Stimulated activated CD8-positive, alpha-beta memory T cell treated with anti-CD3 and anti-CD28 coated beads, Interleukin-12 subunit alpha, Interleukin-12 subunit beta, amount 100 ng/mL, for 4 hours (primary cell): ENCODE measurements around the gene ANKK1.

Source experiments
- DNase-seq: peaks from one replicate; pipeline ENCODE4 v3.0.0-alpha.2; 2020; ENCODE audit warnings: low read depth

Gene ANKK1

DNA sequence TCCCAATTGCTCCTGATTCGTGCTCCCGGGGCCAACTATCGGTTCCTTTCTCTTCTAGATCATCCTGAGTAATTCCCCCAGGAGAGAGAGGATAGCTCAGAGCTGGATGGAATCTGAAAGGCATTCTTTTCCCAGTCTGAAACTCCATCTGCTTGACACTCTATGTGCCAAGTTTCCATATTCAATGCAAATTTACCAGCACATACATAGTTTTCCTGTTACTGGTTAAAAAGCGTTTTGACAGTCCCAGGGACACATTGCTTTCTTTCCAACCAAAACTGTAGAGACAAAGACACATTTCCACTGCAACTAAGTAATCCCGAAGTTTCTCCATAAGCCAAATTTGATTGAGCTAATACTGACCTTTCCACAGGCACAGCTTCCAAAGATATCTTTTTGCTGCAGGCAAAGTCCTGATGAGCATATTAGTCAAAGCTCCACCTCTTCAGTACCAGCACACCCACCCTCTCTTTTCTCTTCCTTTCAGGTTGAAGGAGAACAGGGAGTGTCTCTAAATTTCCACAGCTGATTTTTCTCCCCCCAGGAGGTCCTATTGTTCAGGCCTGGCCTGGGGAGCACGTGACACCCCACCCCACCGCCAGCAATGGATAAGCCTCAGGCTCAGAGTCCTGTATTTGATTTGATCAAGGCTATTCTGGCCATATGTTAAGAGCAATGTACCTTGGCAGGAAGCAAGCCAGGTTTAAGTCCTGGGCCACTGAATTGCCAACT, 9.7 kb upstream of the ANKK1 start:
- DNase-seq: no peak

DNA sequence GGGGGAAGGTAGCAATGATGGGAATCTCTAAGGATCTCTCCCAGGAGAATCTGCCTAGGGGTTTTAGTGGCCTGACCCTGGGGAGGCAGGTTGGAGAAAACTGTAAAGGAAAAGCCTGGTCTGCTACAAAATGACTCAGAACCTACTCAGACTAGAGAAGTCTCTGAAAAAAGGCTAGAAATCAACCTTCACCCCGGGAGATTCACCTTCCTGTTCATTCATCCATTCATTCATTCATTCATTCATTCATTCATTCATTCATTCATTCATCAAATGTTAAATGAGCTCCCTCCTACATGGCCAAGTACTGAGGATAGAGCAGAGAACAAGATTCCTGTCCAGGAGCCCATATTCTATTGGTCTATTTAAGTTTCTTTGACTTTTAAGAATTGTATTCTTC, 8.9 kb upstream of the ANKK1 start:
- DNase-seq: no peak

DNA sequence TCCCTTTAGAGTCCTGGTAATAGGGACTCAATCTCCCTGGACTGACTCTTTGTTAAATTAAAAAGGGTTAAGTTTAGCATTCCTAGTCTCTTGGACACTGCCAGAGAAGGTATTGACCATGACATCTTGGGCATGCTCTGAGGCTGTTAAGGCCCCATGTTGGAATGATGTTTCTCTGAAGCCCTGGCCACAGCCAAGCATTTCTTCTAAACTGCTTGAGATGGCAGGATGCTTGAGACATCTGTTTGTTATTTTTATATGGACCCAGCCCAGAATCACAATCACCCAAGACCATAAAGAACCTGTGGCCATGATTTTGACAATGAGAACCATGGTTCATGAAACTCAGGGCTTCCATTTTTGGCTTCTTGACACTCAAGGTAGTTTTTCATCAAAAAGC, 5.5 kb upstream of the ANKK1 start:
- DNase-seq: no peak

DNA sequence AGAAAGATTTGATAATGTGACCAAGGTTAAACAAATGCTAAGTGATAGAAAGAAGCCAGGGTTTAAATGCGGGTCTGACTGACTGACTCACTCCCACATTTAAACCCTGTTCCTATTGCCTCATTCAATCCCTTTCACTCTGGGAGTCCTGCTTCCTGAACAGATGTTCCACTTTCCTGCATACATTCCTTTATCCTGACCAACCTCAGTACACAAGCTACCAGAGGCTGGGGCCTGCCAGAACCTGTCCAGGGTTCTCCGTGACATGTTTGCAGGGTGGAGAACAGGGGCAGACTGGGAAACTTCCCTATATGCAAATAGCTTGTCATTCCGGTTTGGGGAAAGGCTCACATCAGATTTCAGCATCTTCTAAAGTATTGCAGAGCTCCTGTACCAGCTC, 3.0 kb upstream of the ANKK1 start:
- DNase-seq: no peak

DNA sequence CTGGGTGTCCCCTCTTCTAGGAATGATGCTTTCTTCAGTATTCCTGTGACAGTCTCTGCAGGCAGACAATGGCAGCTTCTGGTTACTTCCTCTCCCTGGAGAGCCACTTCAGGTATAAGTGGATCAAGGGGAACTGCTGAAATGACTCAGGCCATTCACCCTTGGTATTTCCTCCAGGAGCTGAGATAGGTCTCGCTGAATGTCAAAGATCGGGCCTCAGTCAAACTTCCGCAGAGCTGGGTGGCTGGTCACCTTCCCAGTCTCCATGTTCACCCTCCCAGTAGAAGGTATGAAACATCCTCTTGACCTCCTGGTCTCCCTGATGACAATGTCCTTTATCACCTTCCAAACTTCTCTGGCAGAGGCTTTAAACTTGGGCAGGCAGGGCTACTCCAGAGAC, 1.8 kb upstream of the ANKK1 start:
- DNase-seq: no peak

DNA sequence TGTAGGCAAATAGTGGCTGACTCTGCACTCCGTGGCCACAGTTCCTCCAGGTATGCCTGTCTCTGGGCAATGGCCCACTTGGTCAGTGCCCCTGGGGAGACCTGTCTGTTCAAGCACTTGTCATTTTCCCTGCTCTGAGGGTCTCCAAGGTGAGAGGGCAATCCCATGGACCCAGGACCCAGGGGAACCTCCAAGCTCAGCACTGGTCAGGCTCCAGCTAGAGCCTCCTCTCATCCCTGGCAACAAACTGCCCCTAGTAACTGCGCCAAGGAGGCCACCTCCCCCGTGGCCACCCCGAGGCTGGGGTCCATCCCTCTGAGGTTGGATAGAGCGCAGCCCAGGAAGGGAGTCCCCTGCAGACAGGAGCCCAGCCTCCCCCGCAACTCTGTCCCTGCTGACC, 713 bp upstream of the ANKK1 start:
- DNase-seq: no peak

DNA sequence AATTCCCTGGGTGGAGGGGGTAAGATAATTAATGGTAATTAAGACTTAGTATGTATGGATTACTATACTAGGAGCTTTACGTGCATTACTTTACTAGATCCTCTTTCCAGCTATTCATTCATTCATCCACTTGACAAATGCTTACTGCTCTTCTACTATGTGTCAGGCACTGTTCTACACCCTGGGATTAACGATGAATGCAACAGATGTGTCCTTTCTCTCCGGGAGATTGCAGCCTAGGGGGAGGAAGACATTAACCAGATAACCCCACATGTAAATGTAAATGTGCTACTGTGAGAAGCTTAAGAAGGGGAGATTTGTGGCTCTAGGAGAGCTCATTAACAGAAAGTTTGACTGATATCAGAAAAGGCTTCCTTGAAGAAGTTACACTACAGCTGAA, 1.7 kb downstream of the ANKK1 start:
- no peak for DNase-seq

DNA sequence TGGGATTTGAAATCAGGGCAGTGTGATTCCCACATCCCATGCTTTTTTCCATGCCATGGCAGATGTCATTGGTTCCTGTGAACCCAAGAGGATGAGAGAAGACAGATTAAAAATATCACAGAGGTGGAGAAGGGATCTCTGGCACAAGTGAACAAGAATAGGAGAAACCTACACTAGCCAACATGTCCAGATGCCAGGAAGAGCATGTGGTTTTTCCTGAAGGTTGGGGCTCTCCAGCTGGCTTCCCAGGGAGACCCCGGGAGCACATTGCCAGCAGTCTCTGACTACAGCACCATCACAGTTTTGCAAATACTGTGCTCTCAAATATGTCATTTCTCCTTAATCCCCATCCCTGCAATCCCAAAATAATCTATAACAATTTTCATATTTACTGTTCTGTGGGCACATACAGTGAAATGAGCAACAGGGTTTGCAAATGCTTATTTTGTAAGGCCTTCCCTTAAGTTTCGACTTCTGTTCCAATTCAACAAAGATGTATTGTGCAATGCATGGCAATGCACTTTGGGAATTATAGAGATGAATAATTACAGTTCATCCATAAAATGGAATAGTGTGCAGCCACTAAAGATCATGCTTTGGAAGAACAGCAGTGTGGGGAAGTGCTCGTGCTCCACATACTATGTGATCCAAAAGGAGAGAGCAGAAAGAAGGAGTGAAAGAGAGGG, 4.8 kb downstream of the ANKK1 start:
- DNase-seq: no peak

DNA sequence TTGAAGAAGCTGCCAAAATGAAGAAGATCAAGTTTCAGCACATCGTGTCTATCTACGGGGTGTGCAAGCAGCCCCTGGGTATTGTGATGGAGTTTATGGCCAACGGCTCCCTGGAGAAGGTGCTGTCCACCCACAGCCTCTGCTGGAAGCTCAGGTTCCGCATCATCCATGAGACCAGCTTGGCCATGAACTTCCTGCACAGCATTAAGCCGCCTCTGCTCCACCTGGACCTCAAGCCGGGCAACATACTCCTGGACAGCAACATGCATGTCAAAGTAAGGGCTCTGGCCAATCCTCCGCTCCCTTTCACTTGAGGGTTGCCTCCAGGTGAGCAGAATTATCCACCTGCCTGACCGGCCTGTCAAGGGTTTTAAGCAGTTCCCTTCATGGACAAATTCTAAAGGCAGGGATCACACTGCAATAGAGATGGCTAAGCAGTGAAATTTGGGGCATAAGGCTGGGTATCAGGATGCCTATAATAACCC, 6.0 kb downstream of the ANKK1 start:
- DNase-seq: no peak

DNA sequence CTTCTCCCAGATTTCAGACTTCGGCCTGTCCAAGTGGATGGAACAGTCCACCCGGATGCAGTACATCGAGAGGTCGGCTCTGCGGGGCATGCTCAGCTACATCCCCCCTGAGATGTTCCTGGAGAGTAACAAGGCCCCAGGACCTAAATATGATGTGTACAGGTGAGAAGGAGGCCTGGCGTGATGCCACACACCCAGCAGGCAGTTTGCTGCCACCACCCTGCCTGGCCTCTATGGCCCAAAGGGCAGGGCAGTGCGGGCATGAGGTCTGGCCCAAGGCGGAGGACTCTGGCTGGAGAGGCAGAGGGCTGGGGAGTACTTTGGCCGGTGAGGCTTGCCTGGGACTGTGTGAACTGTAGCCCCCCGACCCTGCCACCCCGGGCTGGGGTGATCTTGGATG, 7.3 kb downstream of the ANKK1 start:
- no peak for DNase-seq

DNA sequence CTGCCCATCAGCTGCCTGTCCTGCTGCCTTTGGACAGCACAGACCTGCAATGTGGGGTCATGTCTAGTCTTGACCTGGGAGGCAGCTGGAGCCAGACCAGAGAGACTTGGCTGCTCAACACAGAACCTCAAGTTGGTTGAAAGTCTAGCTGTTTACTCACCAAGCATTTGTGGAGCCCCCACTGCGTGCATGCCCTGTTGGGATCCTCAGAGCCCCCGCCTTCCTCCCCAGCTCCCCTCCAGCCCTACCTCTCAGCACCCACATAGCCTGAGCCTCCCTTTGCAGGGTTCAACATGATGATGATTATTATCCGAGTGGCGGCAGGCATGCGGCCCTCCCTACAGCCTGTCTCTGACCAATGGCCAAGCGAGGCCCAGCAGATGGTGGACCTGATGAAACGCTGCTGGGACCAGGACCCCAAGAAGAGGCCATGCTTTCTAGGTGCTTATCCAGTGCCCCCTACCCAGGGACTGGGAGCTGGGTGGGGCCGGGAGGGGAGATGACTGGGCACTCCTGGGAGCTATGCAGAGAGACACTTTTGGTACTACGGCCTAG, 8.3 kb downstream of the ANKK1 start:
- DNase-seq: no peak

DNA sequence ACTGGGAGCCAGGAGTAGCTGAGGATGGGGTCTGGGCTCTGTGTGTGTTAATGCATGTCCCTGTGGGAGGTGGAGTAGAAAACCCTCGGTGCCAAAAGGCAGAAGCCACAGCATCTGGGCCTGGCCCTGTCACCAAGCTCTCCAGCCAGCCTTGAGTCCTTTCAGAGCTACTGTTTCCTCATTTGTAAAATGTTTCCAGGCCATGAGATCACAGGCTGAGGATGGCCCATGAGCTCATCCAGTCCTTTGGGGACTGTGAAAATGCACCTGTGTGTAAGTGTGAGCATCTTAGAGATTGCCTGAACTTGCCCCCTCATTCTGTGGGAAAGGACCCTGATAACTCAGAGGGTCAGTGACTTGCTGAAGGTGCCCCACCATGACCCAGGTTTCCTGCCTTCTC, 9.1 kb downstream of the ANKK1 start:
- DNase-seq: no peak

DNA sequence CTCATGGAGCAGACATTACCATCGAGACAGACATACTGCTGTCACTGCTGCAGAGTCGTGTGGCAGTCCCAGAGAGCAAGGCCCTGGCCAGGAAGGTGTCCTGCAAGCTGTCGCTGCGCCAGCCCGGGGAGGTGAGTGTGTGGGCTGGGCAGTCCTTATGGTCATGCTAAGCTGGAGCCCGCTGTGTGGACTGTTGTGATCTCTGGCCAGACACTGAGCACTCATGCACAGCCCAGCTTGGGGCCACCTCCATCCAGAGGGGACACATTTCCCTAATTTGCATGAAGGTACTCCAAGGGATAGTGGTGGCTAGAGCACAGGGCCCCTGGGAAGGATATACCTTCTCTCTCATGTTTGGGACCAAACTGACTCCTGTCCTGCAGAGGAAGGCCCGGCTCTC, 9.6 kb downstream of the ANKK1 start:
- no peak for DNase-seq

DNA sequence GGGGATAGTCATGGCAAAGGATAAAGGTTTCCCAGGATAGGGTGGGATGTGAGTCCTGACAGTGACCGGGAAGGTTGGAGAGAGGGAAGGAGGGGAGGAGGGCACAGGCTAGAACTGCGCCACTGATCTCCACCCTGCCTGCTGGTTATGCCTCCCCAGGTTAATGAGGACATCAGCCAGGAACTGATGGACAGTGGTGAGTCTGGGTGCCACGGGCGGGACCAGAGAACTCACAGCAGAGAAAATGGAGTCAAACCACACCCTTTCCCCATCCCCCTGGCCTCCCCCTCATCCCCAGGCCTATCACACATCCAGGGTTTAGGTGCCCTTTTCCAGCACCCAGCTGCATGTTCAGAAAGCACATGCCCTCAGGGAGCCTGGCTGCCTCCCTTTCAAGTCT, 10.2 kb downstream of the ANKK1 start:
- no peak for DNase-seq

DNA sequence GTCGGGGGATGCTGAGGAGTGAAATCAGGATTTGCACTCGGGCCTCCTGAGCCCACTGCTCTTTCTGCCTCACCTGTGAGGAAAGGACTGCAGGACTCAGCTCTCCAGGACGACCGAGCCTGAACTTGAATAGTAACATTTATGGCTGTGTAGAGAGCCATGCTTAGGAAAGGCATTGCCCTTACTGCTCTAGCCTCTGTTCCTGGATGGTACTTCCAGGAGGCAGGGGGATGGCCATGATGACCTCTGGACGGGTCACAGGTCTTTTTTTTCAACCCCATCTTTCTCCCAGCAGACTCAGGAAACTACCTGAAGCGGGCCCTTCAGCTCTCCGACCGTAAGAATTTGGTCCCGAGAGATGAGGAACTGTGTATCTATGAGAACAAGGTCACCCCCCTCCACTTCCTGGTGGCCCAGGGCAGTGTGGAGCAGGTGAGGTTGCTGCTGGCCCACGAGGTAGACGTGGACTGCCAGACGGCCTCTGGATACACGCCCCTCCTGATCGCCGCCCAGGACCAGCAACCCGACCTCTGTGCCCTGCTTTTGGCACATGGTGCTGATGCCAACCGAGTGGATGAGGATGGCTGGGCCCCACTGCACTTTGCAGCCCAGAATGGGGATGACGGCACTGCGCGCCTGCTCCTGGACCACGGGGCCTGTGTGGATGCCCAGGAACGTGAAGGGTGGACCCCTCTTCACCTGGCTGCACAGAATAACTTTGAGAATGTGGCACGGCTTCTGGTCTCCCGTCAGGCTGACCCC, 11.3 kb downstream of the ANKK1 start:
- DNase-seq: no peak

DNA sequence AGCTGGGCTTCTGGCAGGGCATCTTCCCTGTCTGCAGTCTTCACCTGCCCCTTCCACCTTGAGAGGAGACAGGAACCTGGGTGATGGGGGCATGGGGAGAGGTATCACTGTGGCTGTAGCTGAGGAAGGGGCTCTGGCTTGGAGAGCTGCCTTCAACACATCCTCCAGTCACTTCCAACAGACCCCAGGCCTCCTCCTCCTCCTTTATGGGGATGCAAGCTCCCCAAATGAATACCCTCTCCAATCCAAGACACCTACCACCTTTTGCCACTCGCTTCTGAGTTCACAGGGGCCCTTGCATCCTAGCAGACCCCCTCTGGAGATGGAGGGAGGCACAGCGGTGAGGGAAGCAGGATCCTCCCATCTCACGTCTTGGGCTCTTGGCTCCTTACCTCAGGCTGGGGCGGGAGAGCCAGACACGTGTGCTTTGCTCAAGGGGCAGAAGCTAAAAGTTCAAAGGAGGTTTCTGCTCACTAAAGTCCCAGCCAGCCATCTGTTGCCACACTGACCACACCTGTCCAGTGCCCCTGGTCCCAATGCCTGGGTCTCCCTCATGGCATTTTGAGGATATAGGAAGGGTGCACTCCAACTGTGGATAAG, 13.2 kb downstream of the ANKK1 start:
- DNase-seq: no peak

DNA sequence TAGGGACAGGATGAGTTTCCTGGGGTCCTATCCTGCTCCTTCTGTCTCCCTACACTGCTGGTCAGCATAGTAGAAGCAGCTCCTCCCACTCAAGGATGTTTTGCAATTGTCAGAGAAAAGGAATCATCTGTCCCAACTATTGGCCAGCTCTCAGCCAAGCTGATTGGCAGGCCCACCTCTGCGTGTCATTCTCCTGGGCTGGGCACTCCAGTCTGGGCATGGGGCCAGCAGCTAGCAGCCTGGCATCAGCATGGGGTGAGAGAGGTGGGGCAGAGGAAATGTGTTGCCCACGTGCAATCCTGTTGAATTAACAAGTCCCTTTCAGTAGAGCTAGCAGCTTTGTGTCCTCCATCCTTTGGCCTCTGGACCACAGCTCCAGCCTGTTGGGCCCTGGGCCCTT, 14.1 kb downstream of the ANKK1 start:
- no peak for DNase-seq

DNA sequence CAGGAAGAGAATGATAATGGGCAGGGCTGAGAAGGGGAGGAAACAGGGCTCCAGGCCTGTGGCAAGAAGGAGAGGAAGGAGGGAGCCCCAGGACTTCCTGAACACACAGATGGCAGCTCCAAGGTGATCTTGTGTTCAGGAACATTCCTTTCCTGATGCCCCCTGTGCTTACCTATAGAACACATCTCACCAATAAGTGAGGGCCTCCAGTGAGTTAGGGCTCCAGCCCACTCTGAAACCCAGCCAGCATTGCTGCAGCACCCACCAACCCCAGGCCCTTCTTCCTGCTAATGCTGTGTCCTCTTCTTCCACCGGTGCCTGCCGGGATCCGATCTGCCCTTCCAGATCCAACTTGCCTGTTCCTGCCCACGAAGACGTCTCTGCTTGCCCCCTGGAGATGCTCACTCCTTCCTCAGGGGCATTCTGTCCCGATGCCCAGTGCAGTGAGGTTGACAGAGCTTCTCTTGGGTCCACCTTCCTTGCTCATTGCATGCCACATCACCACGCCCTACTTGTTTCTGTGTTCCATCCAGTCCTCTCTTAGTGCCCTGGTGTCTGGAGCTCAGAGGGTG, 17.4 kb downstream of the ANKK1 start:
- no peak for DNase-seq

DNA sequence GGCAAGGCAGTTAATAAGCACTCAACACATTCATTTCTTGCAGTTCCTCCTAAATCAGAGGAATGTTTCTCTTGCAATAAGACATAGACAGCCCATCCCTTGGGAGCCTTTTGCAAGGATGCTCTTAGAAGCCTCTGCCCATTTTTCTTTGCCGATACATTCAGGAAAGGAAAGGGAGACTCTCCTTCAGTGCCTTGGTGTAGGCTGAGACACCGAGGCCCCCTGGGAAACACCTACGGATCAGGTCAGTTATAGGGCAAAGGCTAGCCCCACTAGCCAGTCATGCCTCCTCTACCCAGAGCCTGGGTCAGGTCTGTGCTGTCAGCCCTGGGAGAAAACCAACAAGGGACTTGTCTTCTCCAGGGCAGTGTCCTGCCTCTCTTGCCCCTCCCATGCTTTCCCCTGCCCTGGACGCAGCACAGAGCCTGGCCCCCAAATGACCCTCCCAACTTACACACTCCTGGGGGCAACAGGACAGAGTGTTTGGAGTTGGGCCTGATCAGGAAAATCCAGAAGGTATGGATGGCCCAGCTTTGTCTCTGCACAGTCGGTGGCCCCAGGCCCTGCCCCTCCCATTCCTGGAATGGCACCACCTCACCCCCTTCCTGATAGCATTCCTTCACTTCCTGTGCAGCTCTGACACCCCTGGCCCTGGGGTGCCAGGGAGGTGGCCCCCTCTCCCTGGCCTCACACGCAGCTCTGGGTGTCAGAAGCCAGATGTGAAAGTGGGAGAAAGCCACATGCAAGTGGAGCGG, 18.3 kb downstream of the ANKK1 start:
- DNase-seq: no peak

DNA sequence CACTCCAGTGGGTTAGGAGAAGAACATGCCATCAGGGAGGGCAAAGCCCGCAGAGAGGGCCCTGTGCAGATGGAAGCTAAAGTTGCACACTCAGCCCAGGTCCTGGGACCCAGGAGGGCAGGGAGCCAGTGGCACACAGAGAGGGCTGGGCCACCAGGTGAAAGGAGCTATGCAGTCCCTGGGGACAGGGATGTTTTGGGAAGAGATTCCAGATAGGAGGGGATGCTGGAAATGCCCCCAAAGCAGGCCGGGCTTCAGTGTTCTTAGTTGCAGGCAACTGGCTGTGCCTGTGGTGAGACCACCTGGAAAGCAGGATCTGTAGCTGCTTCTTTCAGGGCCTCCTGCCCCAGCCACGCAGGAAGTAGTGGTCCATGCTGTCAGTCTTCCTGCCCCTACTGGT, 19.6 kb downstream of the ANKK1 start:
- DNase-seq: no peak

DNA sequence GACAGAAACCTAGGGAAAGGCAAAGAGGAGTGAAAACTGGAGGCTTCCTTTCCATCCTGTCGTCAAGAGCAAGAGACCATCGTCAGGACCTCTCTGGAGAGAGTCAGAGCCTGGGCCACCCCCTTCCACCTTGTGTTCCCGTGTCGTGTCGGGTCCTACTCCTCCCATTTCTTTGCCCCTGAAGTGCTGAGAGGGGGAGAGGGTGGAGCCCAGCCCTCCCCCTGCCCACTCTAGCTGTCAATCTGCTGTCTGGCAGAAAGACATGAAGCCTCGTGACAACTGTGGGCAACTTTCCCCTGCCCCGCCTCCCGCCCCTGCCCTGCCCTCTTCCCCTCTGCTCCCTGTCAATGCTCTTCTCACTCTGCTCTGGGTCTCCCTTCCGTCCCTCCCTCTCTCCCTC, 20.6 kb downstream of the ANKK1 start:
- DNase-seq: no peak
